Stomach (tissue), 9 donors: ENCODE data around the gene SYNPO2. TPM values are rescaled to one million over a fixed set of nuclear protein-coding genes. Genes with fewer than 3 reads are reported as not detected.
A peak's percentile ranks its signal among the peaks of the same experiment; 100 is the strongest.
"Not testable (repeated sequence)": the region's sequence is repeated elsewhere in the genome, so short reads cannot be mapped to it uniquely, and the experiment has no call there.

Experiments used
- DNase-seq, 2 donors: peaks; one replicate each; pipeline versions ENCODE4 v3.0.0 to v3.0.0-alpha.2; 2013 to 2019
- H3K27ac ChIP-seq, 5 donors: fragments of 200-600 bp in 4 of 5; sonication (generic) in 4 of 5; one replicate each; pipeline ENCODE4 v1.5.1; 2013 to 2019; ENCODE audit warnings: mild to moderate bottlenecking in 1 of 5, moderate library complexity in 1 of 5
- H3K27me3 ChIP-seq, 3 donors: fragments of 200-600 bp; sonication (generic); one replicate each; pipeline ENCODE4 v1.5.1; 2017 to 2019; ENCODE audit warnings: mixed run types in 1 of 3
- H3K36me3 ChIP-seq, 4 donors: fragments of 200-600 bp; sonication (generic); 1 replicate in 3 of 4; 2 replicates in 1 of 4; pipeline ENCODE4 v1.5.1; 2016 to 2019
- H3K4me1 ChIP-seq, 4 donors: fragments of 200-600 bp; sonication (generic); one replicate each; pipeline ENCODE4 v1.5.1; 2016 to 2019
- H3K4me3 ChIP-seq, 4 donors: fragments of 200-600 bp; sonication (generic) in 3 of 4; one replicate each; pipeline ENCODE4 v1.5.1; 2016 to 2019; ENCODE audit warnings: mild to moderate bottlenecking in 1 of 4
- H3K9me3 ChIP-seq, 4 donors: fragments of 200-600 bp; sonication (generic); one replicate each; pipeline ENCODE4 v1.5.1; 2016 to 2019
- EP300 ChIP-seq: sonication (generic); formaldehyde crosslinking; IDR thresholded peaks from one replicate; pipeline ENCODE4 v1.6.1; 2017; ENCODE audit warnings: antibody characterized with exemption
- POLR2A ChIP-seq, 4 donors: fragments of 450-650 bp; IDR thresholded peaks; one replicate each; pipeline ENCODE4 v1.6.1; 2016; ENCODE audit warnings: antibody characterized with exemption in 4 of 4, control low read depth in 2 of 4, mild to moderate bottlenecking in 1 of 4, moderate library complexity in 1 of 4
- POLR2AphosphoS5 ChIP-seq, 3 donors: sonication (generic); formaldehyde crosslinking; IDR thresholded peaks; one replicate each; pipeline ENCODE4 v1.6.1; 2016; ENCODE audit warnings: antibody characterized with exemption in 3 of 3
- WGBS, 5 donors: extraction: QIAGEN DNeasy Blood & Tissue Kit in 3 of 5; methylation state at CpG; one replicate each; pipeline versions ENCODE4 v1.1.5 to v1.1.7; 2013 to 2018; 5-methylcytosine and 5-hydroxymethylcytosine counted together
- intact Hi-C: fragments of 100-400 bp; cut with DNase I; formaldehyde crosslinking; loops from one replicate; pipeline ENCODE4 v1.15.1; 2023; ENCODE audit warnings: low total_unique reads
- polyA plus RNA-seq, 3 donors: library from polyadenylated mRNA; stranded (reverse); fragments of 200-250 nt; gene quantifications; one replicate each; pipeline ENCODE4 v1.2.3, GENCODE V29; 2013
- total RNA-seq, 5 donors: library from RNA; depleted of rRNA; stranded (reverse); fragments of >200 nt; gene quantifications; one replicate each; pipeline versions ENCODE4 v1.1.0 to v1.2.3, GENCODE V29; 2014 to 2016
- TF ChIP-seq, protein P1 (sequence below), 7 experiments: fragments of 450-650 bp in 4 of 7; fragments of 200-600 bp in 3 of 7; sonication (generic) in 3 of 7; IDR thresholded peaks; one replicate each; pipeline ENCODE4 v1.5.1; 2016 to 2019; ENCODE audit warnings: antibody characterized with exemption in 7 of 7, control low read depth in 2 of 7, mild to moderate bottlenecking in 1 of 7
- donor health status: healthy with polysubstance abuse.
- donor health status: Bipolar disorder and iron deficiency.
- donor health status: healthy.

The SYNPO2 gene
- total and polyA plus RNA-seq, 8 donors: 24.8 to 644 (median 150) TPM

- Histone ChIP-seq H3K27ac (peak overlapping the region in 3 of 5 donors; percentile 77 to 83 (median 77)), H3K9me3 (no peaks in the 10 kb centered on the region), H3K36me3 (no peaks in the 10 kb centered on the region), H3K4me1 (peaks cover 0 to 16% (median 0%) of the 10 kb centered on the region in 4 donors), H3K4me3 (no peak overlapping the region), H3K27me3 (no peaks in the 10 kb centered on the region)
- TF ChIP-seq POLR2A (IDR thresholded peaks at IDR 0.05) (no peak), EP300 (no peak), POLR2AphosphoS5 (IDR thresholded peaks at IDR 0.05) (no peak)
- TF ChIP-seq, protein P1, sequence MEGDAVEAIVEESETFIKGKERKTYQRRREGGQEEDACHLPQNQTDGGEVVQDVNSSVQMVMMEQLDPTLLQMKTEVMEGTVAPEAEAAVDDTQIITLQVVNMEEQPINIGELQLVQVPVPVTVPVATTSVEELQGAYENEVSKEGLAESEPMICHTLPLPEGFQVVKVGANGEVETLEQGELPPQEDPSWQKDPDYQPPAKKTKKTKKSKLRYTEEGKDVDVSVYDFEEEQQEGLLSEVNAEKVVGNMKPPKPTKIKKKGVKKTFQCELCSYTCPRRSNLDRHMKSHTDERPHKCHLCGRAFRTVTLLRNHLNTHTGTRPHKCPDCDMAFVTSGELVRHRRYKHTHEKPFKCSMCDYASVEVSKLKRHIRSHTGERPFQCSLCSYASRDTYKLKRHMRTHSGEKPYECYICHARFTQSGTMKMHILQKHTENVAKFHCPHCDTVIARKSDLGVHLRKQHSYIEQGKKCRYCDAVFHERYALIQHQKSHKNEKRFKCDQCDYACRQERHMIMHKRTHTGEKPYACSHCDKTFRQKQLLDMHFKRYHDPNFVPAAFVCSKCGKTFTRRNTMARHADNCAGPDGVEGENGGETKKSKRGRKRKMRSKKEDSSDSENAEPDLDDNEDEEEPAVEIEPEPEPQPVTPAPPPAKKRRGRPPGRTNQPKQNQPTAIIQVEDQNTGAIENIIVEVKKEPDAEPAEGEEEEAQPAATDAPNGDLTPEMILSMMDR (IDR thresholded peaks at IDR 0.05): no peak
- no peak for DNase-seq
- intact Hi-C loops: no loop called here
- WGBS, 5 donors: 75 to 85% (median 79%) methylated on average over 2 of the region's 2 CpGs
Measured at GRCh38 chr4:119014658-119015057, 126.0 kb downstream of the SYNPO2 start.

DNA sequence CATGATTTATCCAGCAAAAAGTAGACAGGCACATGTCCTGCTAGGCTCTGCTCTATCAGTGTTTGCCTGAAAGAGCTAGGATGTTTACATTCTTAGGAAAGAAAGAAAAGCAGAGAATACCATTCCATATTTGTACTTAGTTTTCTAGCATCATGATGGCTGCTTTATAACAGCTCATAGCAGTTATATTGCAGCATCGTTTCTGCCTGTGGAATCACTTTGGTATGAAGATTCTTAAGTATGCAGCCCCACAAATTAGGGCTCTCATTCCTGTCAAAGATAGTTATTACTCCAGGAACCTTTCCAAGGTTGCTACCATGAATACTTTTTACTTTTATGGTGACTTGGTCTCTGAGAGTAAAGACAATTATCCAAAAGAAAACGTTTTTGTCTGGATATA, 128.0 kb downstream of the SYNPO2 start:
- TF ChIP-seq POLR2AphosphoS5 (IDR thresholded peaks at IDR 0.05): peak; percentile 42 to 89 (median 81)
- no peak for TF ChIP-seq EP300
- 15 to 28% (median 26%) methylated on average over 2 of the region's 2 CpGs for WGBS, 5 donors
- DNase-seq: peak in 1 of 2 donors; percentile 61
- Histone ChIP-seq H3K9me3 (no peaks in the 10 kb centered on the region), H3K36me3 (no peaks in the 10 kb centered on the region), H3K4me3 (no peak overlapping the region), H3K4me1 (no peaks in the 10 kb centered on the region), H3K27me3 (no peaks in the 10 kb centered on the region), H3K27ac (peak overlapping the region in 4 of 5 donors; percentile 75 to 83 (median 77))
- intact Hi-C loops: no loop called here

DNA sequence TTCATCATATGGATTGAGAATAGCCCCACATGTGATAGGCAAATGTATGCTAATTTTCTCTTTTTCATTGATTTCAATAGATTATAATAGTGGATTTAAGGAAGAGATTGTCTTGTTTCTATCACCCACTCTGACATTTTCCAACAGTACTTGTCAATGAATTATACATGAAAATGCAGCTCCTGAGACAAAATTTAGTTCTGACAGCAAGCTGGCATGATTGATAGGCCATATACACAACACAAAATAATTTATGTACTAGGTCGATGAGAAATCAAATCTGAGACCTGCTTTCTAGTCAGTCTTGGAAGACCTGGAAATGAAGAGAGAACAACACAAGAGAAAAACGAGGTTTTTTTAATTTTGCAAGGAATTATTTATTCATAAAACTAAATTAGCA, 129.0 kb downstream of the SYNPO2 start:
- TF ChIP-seq POLR2AphosphoS5 (IDR thresholded peaks at IDR 0.05) (no peak), EP300 (no peak), POLR2A (IDR thresholded peaks at IDR 0.05) (no peak)
- TF ChIP-seq, protein P1 (IDR thresholded peaks at IDR 0.05): no peak
- H3K4me1 ChIP-seq: no peaks in the 10 kb centered on the region
- DNase-seq: no peak
- H3K9me3 ChIP-seq: no peaks in the 10 kb centered on the region
- H3K4me3 ChIP-seq: no peak overlapping the region
- H3K27me3 ChIP-seq: no peaks in the 10 kb centered on the region
- no peaks in the 10 kb centered on the region for H3K36me3 ChIP-seq
- WGBS, 5 donors: 71 to 89% (median 79%) methylated on average over 2 of the region's 2 CpGs
- intact Hi-C loops: no loop called here
- peak overlapping the region in 4 of 5 donors; percentile 75 to 83 (median 77) for H3K27ac ChIP-seq

DNA sequence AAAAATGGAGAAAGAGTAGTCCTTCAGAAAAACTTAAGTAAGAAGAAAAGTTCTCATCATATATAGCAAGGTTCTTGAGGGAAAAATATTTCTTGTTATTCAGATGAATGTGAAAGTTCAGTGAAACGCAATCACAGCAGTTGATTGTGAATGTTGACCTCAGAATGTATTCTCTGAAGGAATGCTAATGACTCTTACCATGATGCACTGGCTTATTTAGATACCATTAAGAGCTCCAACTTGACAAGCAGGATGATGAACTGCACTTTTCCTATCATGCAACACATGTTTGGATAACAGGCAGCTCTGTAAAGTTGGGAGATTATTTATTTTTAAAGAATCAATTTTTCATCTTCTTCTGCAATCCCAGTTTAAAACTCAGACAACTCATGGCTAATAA, 131.5 kb downstream of the SYNPO2 start:
- Histone ChIP-seq H3K27me3 (no peaks in the 10 kb centered on the region), H3K4me1 (peaks cover 0 to 14% (median 8%) of the 10 kb centered on the region in 4 donors), H3K4me3 (no peak overlapping the region), H3K9me3 (no peaks in the 10 kb centered on the region), H3K36me3 (no peaks in the 10 kb centered on the region), H3K27ac (peak overlapping the region in 4 of 5 donors; percentile 58 to 83 (median 76))
- 33 to 66% (median 47%) methylated on average over 1 of the region's 1 CpG for WGBS, 5 donors
- no peak for DNase-seq
- intact Hi-C loops: no loop called here
- TF ChIP-seq EP300: no peak
- peak; percentile 65 to 94 (median 74) for TF ChIP-seq POLR2AphosphoS5 (IDR thresholded peaks at IDR 0.05)

GRCh38 chr4:119022520-119022919, 133.9 kb downstream of the SYNPO2 start:
- Histone ChIP-seq H3K4me1 (peaks cover 4 to 24% (median 13%) of the 10 kb centered on the region in 4 donors), H3K27ac (peak overlapping the region in 4 of 5 donors; percentile 35 to 93 (median 66))
- H3K27me3 ChIP-seq, intact Hi-C loops, DNase-seq, H3K4me3 ChIP-seq, H3K9me3 ChIP-seq, H3K36me3 ChIP-seq: not testable (repeated sequence)
- 92 to 97% (median 96%) methylated on average over 4 of the region's 4 CpGs for WGBS, 5 donors

- H3K4me3 ChIP-seq: no peak overlapping the region
- H3K9me3 ChIP-seq: no peaks in the 10 kb centered on the region
- TF ChIP-seq, protein P1 (IDR thresholded peaks at IDR 0.05): no peak
- TF ChIP-seq POLR2AphosphoS5 (IDR thresholded peaks at IDR 0.05) (no peak), EP300 (no peak), POLR2A (IDR thresholded peaks at IDR 0.05) (no peak)
- WGBS, 5 donors: 55 to 74% (median 63%) methylated on average over 4 of the region's 4 CpGs
- H3K27me3 ChIP-seq: no peaks in the 10 kb centered on the region
- peaks cover 4 to 24% (median 13%) of the 10 kb centered on the region in 4 donors for H3K4me1 ChIP-seq
- DNase-seq: no peak
- peak overlapping the region in 4 of 5 donors; percentile 84 to 93 (median 87) for H3K27ac ChIP-seq
- no peaks in the 10 kb centered on the region for H3K36me3 ChIP-seq
- intact Hi-C loops: no loop called here
Measured at GRCh38 chr4:119024102-119024501, 135.4 kb downstream of the SYNPO2 start.
